Measurements from ENCODE around the gene IFT172. TPM values are rescaled to one million over a fixed set of nuclear protein-coding genes. Genes with fewer than 3 reads are reported as not detected.

The IFT172 gene
- total RNA-seq, 2 donors from 2014 or later: 14.4 to 18.2 TPM

GRCh38 chr2:27506587-27506986 is 17.0 kb upstream of the IFT172 start:
- no peak for DNase-seq (ENCODE audit: low spot score)
- TF ChIP-seq CTCF (IDR thresholded peaks at IDR 0.05): no peak
- Histone ChIP-seq H3K4me1 (no peaks in the 10 kb centered on the region), H3K4me3 (no peak overlapping the region), H3K36me3 (no peaks in the 10 kb centered on the region), H3K27me3 (no peaks in the 10 kb centered on the region), H3K9me3 (no peaks in the 10 kb centered on the region), H3K27ac (no peak overlapping the region)

- TF ChIP-seq CTCF (IDR thresholded peaks at IDR 0.05): no peak
- H3K4me3 ChIP-seq: no peak overlapping the region
Measured at GRCh38 chr2:27502142-27502541, 12.6 kb upstream of the IFT172 start.

GRCh38 chr2:27501042-27501441 is 11.5 kb upstream of the IFT172 start:
- no peak overlapping the region for H3K27ac ChIP-seq
- H3K36me3 ChIP-seq: no peaks in the 10 kb centered on the region
- H3K4me3 ChIP-seq: no peak overlapping the region
- no peaks in the 10 kb centered on the region for H3K27me3 ChIP-seq
- TF ChIP-seq CTCF (IDR thresholded peaks at IDR 0.05): no peak
- peaks cover 0 to 6% of the 10 kb centered on the region in 2 donors for H3K4me1 ChIP-seq
- H3K9me3 ChIP-seq: no peaks in the 10 kb centered on the region
- no peak for DNase-seq (ENCODE audit: low spot score)

More at GRCh38 chr2:27502142-27502541, 12.6 kb upstream of the IFT172 start:
- H3K27me3 ChIP-seq: no peaks in the 10 kb centered on the region
- no peak for DNase-seq (ENCODE audit: low spot score)
- H3K27ac ChIP-seq: no peak overlapping the region
- no peaks in the 10 kb centered on the region for H3K4me1 ChIP-seq
- no peaks in the 10 kb centered on the region for H3K36me3 ChIP-seq
- no peaks in the 10 kb centered on the region for H3K9me3 ChIP-seq

GRCh38 chr2:27498975-27499374 is 9.4 kb upstream of the IFT172 start:
- Histone ChIP-seq H3K4me1 (peaks cover 0 to 15% of the 10 kb centered on the region in 2 donors), H3K27me3 (no peaks in the 10 kb centered on the region), H3K9me3 (no peaks in the 10 kb centered on the region), H3K27ac (no peak overlapping the region), H3K4me3 (no peak overlapping the region), H3K36me3 (no peaks in the 10 kb centered on the region)
- DNase-seq (ENCODE audit: low spot score): no peak
- TF ChIP-seq CTCF (IDR thresholded peaks at IDR 0.05): no peak

- peaks cover 0 to 15% of the 10 kb centered on the region in 2 donors for H3K4me1 ChIP-seq
- H3K27me3 ChIP-seq: no peaks in the 10 kb centered on the region
- no peak for DNase-seq (ENCODE audit: low spot score)
- H3K36me3 ChIP-seq: no peaks in the 10 kb centered on the region
- no peak overlapping the region for H3K4me3 ChIP-seq
- no peak for TF ChIP-seq CTCF (IDR thresholded peaks at IDR 0.05)
- no peaks in the 10 kb centered on the region for H3K9me3 ChIP-seq
- H3K27ac ChIP-seq: no peak overlapping the region
Measured at GRCh38 chr2:27497288-27497627, 7.7 kb upstream of the IFT172 start.
